Trophoblast cell (in vitro differentiated cells and primary cell): ENCODE measurements around the gene PTGFRN.

Experiments
- DNase-seq, 2 donors: peaks; one replicate each; pipeline ENCODE4 v3.0.0-alpha.2; 2016
- H2AFZ ChIP-seq: 2 replicates; pipeline ENCODE4 v1.6.1; 2013; ENCODE audit warnings: low read length, moderate library complexity, mild to moderate bottlenecking; ENCODE audit not compliant: insufficient read depth, poor library complexity
- H2AK5ac ChIP-seq: 2 replicates; pipeline ENCODE4 v1.6.1; 2013; ENCODE audit warnings: mild to moderate bottlenecking, low read length
- H2BK120ac ChIP-seq: 2 replicates; pipeline ENCODE4 v1.6.1; 2013; ENCODE audit warnings: low read length, mild to moderate bottlenecking, moderate library complexity; ENCODE audit not compliant: insufficient read depth, poor library complexity
- H2BK12ac ChIP-seq: 2 replicates; pipeline ENCODE4 v1.6.1; 2013; ENCODE audit warnings: mild to moderate bottlenecking, low read length, moderate library complexity
- H2BK5ac ChIP-seq: 2 replicates; pipeline ENCODE4 v1.6.1; 2013; ENCODE audit warnings: low read length, low read depth, moderate library complexity, mild to moderate bottlenecking; ENCODE audit not compliant: poor library complexity
- H3K14ac ChIP-seq: 2 replicates; pipeline ENCODE4 v1.6.1; 2013; ENCODE audit warnings: mild to moderate bottlenecking, low read length
- H3K18ac ChIP-seq: 2 replicates; pipeline ENCODE4 v1.6.1; 2013; ENCODE audit warnings: mild to moderate bottlenecking, low read length
- H3K23ac ChIP-seq: 2 replicates; pipeline ENCODE4 v1.6.1; 2013; ENCODE audit warnings: low read length
- H3K27ac ChIP-seq: 2 replicates; pipeline ENCODE4 v1.5.1; 2013; ENCODE audit warnings: low read depth, mild to moderate bottlenecking, inconsistent platforms, low read length, moderate library complexity
- H3K27me3 ChIP-seq: 2 replicates; pipeline ENCODE4 v1.6.1; 2013; ENCODE audit warnings: inconsistent platforms, mild to moderate bottlenecking, low read length, moderate library complexity; ENCODE audit not compliant: insufficient read depth
- H3K36me3 ChIP-seq, 2 experiments: 1 replicate in 1 of 2; 2 replicates in 1 of 2; pipeline ENCODE4 v1.6.1; 2013; ENCODE audit warnings: low read length in 2 of 2, mild to moderate bottlenecking in 2 of 2, moderate library complexity in 1 of 2; ENCODE audit not compliant: insufficient read depth in 2 of 2, control insufficient read depth in 1 of 2
- H3K4ac ChIP-seq: 2 replicates; pipeline ENCODE4 v1.6.1; 2013; ENCODE audit warnings: low read depth, mild to moderate bottlenecking, low read length, moderate library complexity
- H3K4me1 ChIP-seq, 2 experiments: 1 replicate in 1 of 2; 2 replicates in 1 of 2; pipeline ENCODE4 v1.6.1; 2013; ENCODE audit warnings: low read length in 2 of 2, mild to moderate bottlenecking in 2 of 2, moderate library complexity in 1 of 2; ENCODE audit not compliant: insufficient read depth in 2 of 2, control insufficient read depth in 1 of 2
- H3K4me2 ChIP-seq: 2 replicates; pipeline ENCODE4 v1.6.1; 2013; ENCODE audit warnings: inconsistent platforms, mild to moderate bottlenecking, low read length, moderate library complexity
- H3K4me3 ChIP-seq: 2 replicates; pipeline ENCODE4 v1.5.1; 2013; ENCODE audit warnings: mild to moderate bottlenecking, low read depth, low read length, inconsistent platforms
- H3K79me1 ChIP-seq: one replicate; pipeline ENCODE4 v1.6.1; 2013; ENCODE audit warnings: low read length
- H3K79me2 ChIP-seq: 2 replicates; pipeline ENCODE4 v1.6.1; 2013; ENCODE audit warnings: low read length, mild to moderate bottlenecking; ENCODE audit not compliant: control insufficient read depth, insufficient read depth, poor library complexity
- H3K9ac ChIP-seq: 2 replicates; pipeline ENCODE4 v1.6.1; 2013; ENCODE audit warnings: mild to moderate bottlenecking, low read length
- H3K9me3 ChIP-seq: 2 replicates; pipeline ENCODE4 v1.6.1; 2013; ENCODE audit warnings: low read depth, mild to moderate bottlenecking, control low read depth, inconsistent platforms, low read length; ENCODE audit not compliant: insufficient read depth
- H4K12ac ChIP-seq: 2 replicates; pipeline ENCODE4 v1.6.1; 2013; ENCODE audit warnings: low read depth, mild to moderate bottlenecking, low read length, moderate library complexity
- H4K8ac ChIP-seq: 2 replicates; pipeline ENCODE4 v1.6.1; 2013; ENCODE audit warnings: low read depth, mild to moderate bottlenecking, low read length, moderate library complexity
- H4K91ac ChIP-seq: one replicate; pipeline ENCODE4 v1.6.1; 2013; ENCODE audit warnings: low read depth, mild to moderate bottlenecking, low read length, moderate library complexity
- WGBS: extraction: QIAGEN DNeasy Blood & Tissue Kit; methylation state at CpG from one replicate; pipeline ENCODE4 v1.1.7; 2013; ENCODE audit warnings: missing lambda C conversion rate; ENCODE audit not compliant: insufficient read length, insufficient coverage; ENCODE audit errors: extremely low coverage; 5-methylcytosine and 5-hydroxymethylcytosine counted together

Gene PTGFRN

GRCh38 chr1:116940814-116941599, 31.3 kb downstream of the PTGFRN start:
- Histone ChIP-seq H2BK120ac (no peak overlapping the region), H3K4me2 (no peak overlapping the region), H3K79me1 (no peaks in the 10 kb centered on the region), H3K4ac (no peak overlapping the region), H3K23ac (no peak overlapping the region), H3K36me3 (peaks cover 21 to 32% of the 10 kb centered on the region in 2 experiments), H3K27ac (no peak overlapping the region), H3K27me3 (no peaks in the 10 kb centered on the region), H3K18ac (no peak overlapping the region), H3K14ac (no peak overlapping the region), H3K4me3 (no peak overlapping the region), H2BK5ac (no peak overlapping the region), H3K79me2 (no peaks in the 10 kb centered on the region), H2BK12ac (no peak overlapping the region), H4K91ac (no peak overlapping the region), H4K12ac (no peak overlapping the region), H3K9ac (no peak overlapping the region), H4K8ac (no peak overlapping the region), H2AFZ (no peak overlapping the region), H3K9me3 (no peaks in the 10 kb centered on the region), H3K4me1 (peaks cover 0 to 14% of the 10 kb centered on the region in 2 experiments), H2AK5ac (no peak overlapping the region)
- DNase-seq: peak in 1 of 2 donors; percentile 28
- WGBS: no CpG with 5 or more reads among the region's 2 CpGs

DNA sequence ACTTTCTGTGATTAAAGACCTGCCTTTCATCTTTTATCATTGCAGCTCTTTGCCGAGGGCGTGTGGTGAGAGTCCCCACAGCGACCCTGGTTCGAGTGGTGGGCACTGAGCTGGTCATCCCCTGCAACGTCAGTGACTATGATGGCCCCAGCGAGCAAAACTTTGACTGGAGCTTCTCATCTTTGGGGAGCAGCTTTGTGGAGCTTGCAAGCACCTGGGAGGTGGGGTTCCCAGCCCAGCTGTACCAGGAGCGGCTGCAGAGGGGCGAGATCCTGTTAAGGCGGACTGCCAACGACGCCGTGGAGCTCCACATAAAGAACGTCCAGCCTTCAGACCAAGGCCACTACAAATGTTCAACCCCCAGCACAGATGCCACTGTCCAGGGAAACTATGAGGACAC, 32.0 kb downstream of the PTGFRN start:
- Histone ChIP-seq H3K27ac (no peak overlapping the region), H2BK12ac (no peak overlapping the region), H4K8ac (no peak overlapping the region), H3K79me2 (no peaks in the 10 kb centered on the region), H3K27me3 (no peaks in the 10 kb centered on the region), H3K9ac (no peak overlapping the region), H2BK5ac (no peak overlapping the region), H3K4me3 (no peak overlapping the region), H3K4ac (no peak overlapping the region), H3K4me1 (peaks cover 0 to 14% of the 10 kb centered on the region in 2 experiments), H3K36me3 (peaks cover 21 to 34% of the 10 kb centered on the region in 2 experiments), H4K91ac (no peak overlapping the region), H3K18ac (no peak overlapping the region), H2AK5ac (no peak overlapping the region), H3K14ac (no peak overlapping the region), H3K9me3 (no peaks in the 10 kb centered on the region), H2BK120ac (no peak overlapping the region), H3K23ac (no peak overlapping the region), H3K4me2 (no peak overlapping the region), H3K79me1 (no peaks in the 10 kb centered on the region), H4K12ac (no peak overlapping the region), H2AFZ (no peak overlapping the region)
- DNase-seq: no peak
- no CpG with 5 or more reads among the region's 13 CpGs for WGBS

DNA sequence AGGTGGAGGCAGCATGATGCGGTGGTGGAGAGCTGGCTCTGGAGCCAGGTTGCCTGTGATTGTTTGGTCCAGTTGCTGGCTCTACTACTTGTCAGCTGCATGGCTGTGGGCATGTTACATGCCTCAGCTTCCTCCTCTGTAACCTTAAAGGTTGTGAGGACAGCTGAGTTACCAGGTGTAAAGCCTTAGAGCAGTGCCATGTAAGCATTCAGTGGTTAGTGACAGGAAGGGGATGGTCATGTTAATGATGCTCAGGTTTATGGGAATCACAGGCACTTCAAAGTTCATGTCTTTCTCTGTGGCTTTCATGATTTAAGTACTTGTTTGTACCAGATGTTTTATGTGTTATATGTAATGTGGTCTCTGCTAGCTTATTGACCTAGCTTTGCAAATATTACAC, 32.6 kb downstream of the PTGFRN start:
- Histone ChIP-seq H3K36me3 (peaks cover 21 to 35% of the 10 kb centered on the region in 2 experiments), H2BK120ac (no peak overlapping the region), H3K14ac (no peak overlapping the region), H4K12ac (no peak overlapping the region), H3K27me3 (no peaks in the 10 kb centered on the region), H3K4me2 (no peak overlapping the region), H2AK5ac (no peak overlapping the region), H2BK12ac (no peak overlapping the region), H3K23ac (no peak overlapping the region), H3K4ac (no peak overlapping the region), H3K9me3 (no peaks in the 10 kb centered on the region), H3K79me2 (no peaks in the 10 kb centered on the region), H4K8ac (no peak overlapping the region), H3K27ac (no peak overlapping the region), H3K4me1 (peaks cover 0 to 14% of the 10 kb centered on the region in 2 experiments), H4K91ac (no peak overlapping the region), H3K9ac (no peak overlapping the region), H2AFZ (no peak overlapping the region), H3K4me3 (no peak overlapping the region), H3K18ac (no peak overlapping the region), H3K79me1 (no peaks in the 10 kb centered on the region), H2BK5ac (no peak overlapping the region)
- WGBS: no CpG with 5 or more reads among the region's 1 CpG
- no peak for DNase-seq

GRCh38 chr1:116943438-116943837, 33.7 kb downstream of the PTGFRN start:
- H3K23ac ChIP-seq: no peak overlapping the region
- no peak for DNase-seq
- H2AFZ ChIP-seq: no peak overlapping the region
- H3K9me3 ChIP-seq: no peaks in the 10 kb centered on the region
- no peak overlapping the region for H4K8ac ChIP-seq
- H2BK5ac ChIP-seq: no peak overlapping the region
- peaks cover 0 to 14% of the 10 kb centered on the region in 2 experiments for H3K4me1 ChIP-seq
- H3K4me3 ChIP-seq: no peak overlapping the region
- H4K12ac ChIP-seq: no peak overlapping the region
- H3K36me3 ChIP-seq: peaks cover 23 to 35% of the 10 kb centered on the region in 2 experiments
- H3K4ac ChIP-seq: no peak overlapping the region
- no peak overlapping the region for H2BK12ac ChIP-seq
- no peaks in the 10 kb centered on the region for H3K79me1 ChIP-seq
- H3K9ac ChIP-seq: no peak overlapping the region
- no peak overlapping the region for H3K18ac ChIP-seq
- H3K4me2 ChIP-seq: no peak overlapping the region
- no peak overlapping the region for H2BK120ac ChIP-seq
- WGBS: no CpG with 5 or more reads among the region's 1 CpG
- no peak overlapping the region for H3K14ac ChIP-seq
- no peaks in the 10 kb centered on the region for H3K79me2 ChIP-seq
- no peaks in the 10 kb centered on the region for H3K27me3 ChIP-seq
- H4K91ac ChIP-seq: no peak overlapping the region
- H2AK5ac ChIP-seq: no peak overlapping the region
- no peak overlapping the region for H3K27ac ChIP-seq
